ENCODE results near the gene MAP3K10. TPM values are rescaled to one million over a fixed set of nuclear protein-coding genes. Genes with fewer than 3 reads are reported as not detected.

The MAP3K10 gene
- total and polyA plus RNA-seq, 3 donors from 2014 or later: 23.1 to 35.0 (median 23.8) TPM

DNA sequence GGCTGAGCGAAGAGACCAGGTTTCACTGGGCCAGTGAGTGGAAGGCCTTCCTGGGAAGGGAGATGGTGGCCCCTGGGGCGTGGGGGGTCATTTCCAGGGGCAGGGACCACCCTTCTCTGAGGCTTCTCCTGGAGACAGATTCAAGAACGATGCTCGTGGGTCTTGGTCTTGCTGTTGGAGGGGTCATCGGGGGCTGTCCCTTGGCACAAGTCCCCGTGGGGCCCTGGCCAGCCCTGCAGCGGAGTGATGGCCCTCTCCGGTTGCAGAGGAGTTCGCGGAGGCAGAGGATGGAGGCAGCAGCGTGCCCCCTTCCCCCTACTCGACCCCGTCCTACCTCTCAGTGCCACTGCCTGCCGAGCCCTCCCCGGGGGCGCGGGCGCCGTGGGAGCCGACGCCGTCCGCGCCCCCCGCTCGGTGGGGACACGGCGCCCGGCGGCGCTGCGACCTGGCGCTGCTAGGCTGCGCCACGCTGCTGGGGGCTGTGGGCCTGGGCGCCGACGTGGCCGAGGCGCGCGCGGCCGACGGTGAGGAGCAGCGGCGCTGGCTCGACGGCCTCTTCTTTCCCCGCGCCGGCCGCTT lies 22.1 kb downstream of the MAP3K10 start:
- Histone ChIP-seq H3K9me3 (no peaks in the 10 kb centered on the region), H3K36me3 (ENCODE audit: low read depth, missing control alignments) (no peaks in the 10 kb centered on the region), H3K27me3 (no peaks in the 10 kb centered on the region), H3K4me3 (no peak overlapping the region), H3K27ac (no peak overlapping the region), H3K4me1 (no peaks in the 10 kb centered on the region)
- DNase-seq: no peak
- intact Hi-C loops (cut with DNase I; ENCODE audit: low total_unique reads): no loop called here
- no peak for TF ChIP-seq POLR2A (IDR thresholded peaks at IDR 0.05)
- TF ChIP-seq, protein P1, sequence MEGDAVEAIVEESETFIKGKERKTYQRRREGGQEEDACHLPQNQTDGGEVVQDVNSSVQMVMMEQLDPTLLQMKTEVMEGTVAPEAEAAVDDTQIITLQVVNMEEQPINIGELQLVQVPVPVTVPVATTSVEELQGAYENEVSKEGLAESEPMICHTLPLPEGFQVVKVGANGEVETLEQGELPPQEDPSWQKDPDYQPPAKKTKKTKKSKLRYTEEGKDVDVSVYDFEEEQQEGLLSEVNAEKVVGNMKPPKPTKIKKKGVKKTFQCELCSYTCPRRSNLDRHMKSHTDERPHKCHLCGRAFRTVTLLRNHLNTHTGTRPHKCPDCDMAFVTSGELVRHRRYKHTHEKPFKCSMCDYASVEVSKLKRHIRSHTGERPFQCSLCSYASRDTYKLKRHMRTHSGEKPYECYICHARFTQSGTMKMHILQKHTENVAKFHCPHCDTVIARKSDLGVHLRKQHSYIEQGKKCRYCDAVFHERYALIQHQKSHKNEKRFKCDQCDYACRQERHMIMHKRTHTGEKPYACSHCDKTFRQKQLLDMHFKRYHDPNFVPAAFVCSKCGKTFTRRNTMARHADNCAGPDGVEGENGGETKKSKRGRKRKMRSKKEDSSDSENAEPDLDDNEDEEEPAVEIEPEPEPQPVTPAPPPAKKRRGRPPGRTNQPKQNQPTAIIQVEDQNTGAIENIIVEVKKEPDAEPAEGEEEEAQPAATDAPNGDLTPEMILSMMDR (IDR thresholded peaks at IDR 0.05): no peak
- 74 to 90% methylated on average over 42 to 43 of the region's 53 CpGs for WGBS, 2 donors

DNA sequence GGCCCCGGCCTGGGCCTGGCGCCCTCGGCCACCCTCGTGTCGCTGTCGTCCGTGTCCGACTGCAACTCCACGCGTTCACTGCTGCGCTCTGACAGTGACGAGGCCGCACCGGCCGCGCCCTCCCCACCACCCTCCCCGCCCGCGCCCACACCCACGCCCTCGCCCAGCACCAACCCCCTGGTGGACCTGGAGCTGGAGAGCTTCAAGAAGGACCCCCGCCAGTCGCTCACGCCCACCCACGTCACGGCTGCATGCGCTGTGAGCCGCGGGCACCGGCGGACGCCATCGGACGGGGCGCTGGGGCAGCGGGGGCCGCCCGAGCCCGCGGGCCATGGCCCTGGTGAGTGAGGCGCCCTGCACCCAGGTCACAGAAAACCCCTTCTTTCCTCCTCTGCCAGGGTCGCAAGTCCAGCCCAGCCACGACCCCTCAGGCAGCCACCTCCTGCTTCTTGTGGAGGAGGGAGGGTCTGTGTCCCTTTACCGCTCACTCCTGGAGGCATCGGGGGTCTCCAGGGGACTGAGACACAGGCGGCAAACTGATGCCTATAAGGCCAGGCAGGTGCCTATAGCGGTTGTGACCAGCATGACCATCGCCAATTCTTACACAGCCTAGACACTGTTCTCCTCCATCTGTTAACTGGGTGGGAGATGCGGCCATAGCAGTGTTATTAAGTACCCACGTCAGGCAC lies 22.8 kb downstream of the MAP3K10 start:
- H3K27me3 ChIP-seq: no peaks in the 10 kb centered on the region
- H3K9me3 ChIP-seq: no peaks in the 10 kb centered on the region
- H3K4me1 ChIP-seq: no peaks in the 10 kb centered on the region
- no peak overlapping the region for H3K27ac ChIP-seq
- no peak for TF ChIP-seq POLR2A (IDR thresholded peaks at IDR 0.05)
- TF ChIP-seq, protein P1 (IDR thresholded peaks at IDR 0.05): no peak
- no peak overlapping the region for H3K4me3 ChIP-seq
- DNase-seq: no peak
- 71 to 85% methylated on average over 9 to 44 of the region's 50 CpGs for whole genome bisulfite sequencing, 2 donors
- intact Hi-C loops (cut with DNase I; ENCODE audit: low total_unique reads): no loop called here
- H3K36me3 ChIP-seq (ENCODE audit: low read depth, missing control alignments): no peaks in the 10 kb centered on the region

DNA sequence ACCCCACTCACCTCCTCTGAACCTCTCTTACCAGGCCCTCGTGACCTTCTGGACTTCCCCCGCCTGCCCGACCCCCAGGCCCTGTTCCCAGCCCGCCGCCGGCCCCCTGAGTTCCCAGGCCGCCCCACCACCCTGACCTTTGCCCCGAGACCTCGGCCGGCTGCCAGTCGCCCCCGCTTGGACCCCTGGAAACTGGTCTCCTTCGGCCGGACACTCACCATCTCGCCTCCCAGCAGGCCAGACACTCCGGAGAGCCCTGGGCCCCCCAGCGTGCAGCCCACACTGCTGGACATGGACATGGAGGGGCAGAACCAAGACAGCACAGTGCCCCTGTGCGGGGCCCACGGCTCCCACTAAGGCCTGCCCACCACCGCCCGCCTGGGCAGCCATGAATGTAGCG lies 23.7 kb downstream of the MAP3K10 start:
- TF ChIP-seq, protein P1 (IDR thresholded peaks at IDR 0.05): no peak
- TF ChIP-seq POLR2A (IDR thresholded peaks at IDR 0.05): no peak
- no peaks in the 10 kb centered on the region for H3K4me1 ChIP-seq
- H3K27me3 ChIP-seq: no peaks in the 10 kb centered on the region
- no peak overlapping the region for H3K27ac ChIP-seq
- no peaks in the 10 kb centered on the region for H3K36me3 ChIP-seq (ENCODE audit: low read depth, missing control alignments)
- H3K4me3 ChIP-seq: no peak overlapping the region
- H3K9me3 ChIP-seq: no peaks in the 10 kb centered on the region
- WGBS, 2 donors: 84 to 85% methylated on average over 22 of the region's 22 CpGs
- no peak for DNase-seq
- intact Hi-C loops (cut with DNase I; ENCODE audit: low total_unique reads): no loop called here

DNA sequence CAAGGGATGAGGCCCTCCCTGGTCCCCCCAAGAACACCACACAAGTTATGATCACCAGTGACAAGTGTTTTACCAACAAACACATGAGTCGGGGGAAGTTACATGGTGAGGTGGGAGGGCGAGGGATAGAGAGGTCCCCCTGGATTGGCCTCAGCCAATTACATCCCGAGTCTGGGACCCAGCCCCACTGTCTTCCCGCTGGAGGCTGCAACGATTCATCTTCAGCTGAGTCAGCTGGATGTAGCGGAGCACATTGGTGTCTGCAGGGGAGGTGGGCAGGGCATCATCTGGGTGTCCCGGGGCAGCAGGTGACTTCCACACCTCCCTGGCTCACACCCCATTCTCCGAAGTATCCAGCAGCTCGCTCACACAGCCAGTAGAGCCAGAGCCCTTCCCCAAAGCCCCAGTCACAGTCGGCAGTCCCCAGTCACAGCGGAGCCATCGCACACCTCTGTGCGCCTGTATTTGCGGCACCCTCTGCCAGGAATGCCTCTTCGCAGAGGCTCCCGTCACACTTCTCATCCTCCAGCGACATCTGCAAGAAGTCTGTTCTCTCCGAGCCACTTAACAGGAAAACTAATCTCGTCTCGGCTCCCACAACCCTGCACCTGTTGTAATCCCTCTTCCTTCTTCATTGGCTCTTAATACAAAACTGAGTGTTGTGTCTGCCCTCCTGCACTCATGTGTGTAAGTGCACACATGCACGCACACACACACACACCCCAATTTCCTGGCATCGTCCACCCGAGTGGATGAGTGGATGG lies 25.0 kb downstream of the MAP3K10 start:
- intact Hi-C loops (cut with DNase I; ENCODE audit: low total_unique reads): no loop called here
- 41 to 42% methylated on average over 21 to 23 of the region's 23 CpGs for WGBS, 2 donors
- no peak for DNase-seq
- Histone ChIP-seq H3K27me3 (no peaks in the 10 kb centered on the region), H3K27ac (no peak overlapping the region), H3K4me1 (no peaks in the 10 kb centered on the region), H3K9me3 (no peaks in the 10 kb centered on the region), H3K36me3 (ENCODE audit: low read depth, missing control alignments) (no peaks in the 10 kb centered on the region), H3K4me3 (no peak overlapping the region)
- TF ChIP-seq, protein P1 (IDR thresholded peaks at IDR 0.05): no peak
- TF ChIP-seq POLR2A (IDR thresholded peaks at IDR 0.05): no peak

All from testis (tissue), 3 donors.